ENCODE results near the gene ICAM3.

- TF ChIP-seq CTCF (IDR thresholded peaks at IDR 0.05; ENCODE audit: low read depth, low read length, poor library complexity, severe bottlenecking) (no peak), EZH2phosphoT487 (IDR thresholded peaks at IDR 0.05; ENCODE audit: borderline replicate concordance, low read length) (no peak)
Measured at GRCh38 chr19:10356431-10356830, 17.0 kb upstream of the ICAM3 start.
